HCEC 1CT (cell line): ENCODE data around the gene DRAXIN.

Experiments
- DNase-seq: peaks from one replicate; pipeline ENCODE4 v3.0.0-alpha.2; 2017

The DRAXIN gene

DNA sequence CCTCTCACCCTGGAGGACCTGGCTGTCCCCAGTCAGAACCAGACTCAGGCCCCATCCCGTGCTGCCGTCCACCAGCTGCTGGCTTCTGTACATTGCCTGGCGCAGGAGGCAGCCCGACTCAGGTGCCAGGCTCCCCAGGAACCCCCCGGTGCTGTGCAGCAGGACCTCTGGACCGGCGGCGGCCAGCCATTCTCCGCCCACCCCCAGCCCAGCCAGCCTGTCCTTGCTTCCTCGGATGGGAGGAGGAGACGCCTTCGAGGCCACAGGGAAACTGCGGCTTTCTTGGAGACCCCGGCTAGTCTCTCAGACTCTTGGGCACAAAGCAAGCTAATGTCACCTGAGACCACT lies 74.9 kb downstream of the DRAXIN start:
- no peak for DNase-seq

DNA sequence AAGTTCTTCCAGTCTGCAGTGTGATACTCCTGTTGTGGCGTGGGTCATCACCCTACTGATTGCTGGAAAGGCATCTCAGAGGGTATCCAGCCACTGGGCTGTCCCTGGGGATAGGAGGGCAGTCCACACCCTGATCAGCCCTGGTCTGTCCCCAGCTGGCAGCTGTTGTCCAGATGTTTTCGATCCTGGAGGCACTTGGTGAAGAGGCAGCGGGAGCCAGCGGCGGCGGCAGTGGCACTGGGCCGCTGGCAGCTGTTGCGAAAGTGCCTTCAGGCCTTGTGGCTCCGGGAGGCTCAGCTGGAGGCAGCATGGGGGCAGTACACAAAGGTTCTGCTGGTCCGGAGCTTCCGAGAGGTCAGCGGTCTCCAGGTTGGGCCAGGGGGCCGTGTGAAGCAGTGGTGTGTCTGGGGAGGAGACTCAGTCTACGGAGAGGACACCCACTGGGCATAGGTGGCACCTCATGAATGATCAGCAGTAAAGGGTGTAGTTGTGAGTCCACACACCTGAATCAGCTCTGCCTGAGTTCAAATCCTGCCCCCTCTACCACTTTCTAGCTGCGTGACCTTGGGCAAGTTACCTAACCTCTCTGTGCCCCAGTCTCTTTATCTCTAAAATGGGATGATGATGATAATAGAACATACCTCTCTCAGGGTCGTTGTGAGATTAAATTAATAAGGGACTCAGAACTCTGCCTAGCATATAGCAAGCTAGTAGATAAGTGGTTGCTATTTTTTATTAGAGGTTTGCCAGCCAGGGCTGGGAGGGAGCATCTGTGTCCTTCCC lies 76.6 kb downstream of the DRAXIN start:
- DNase-seq = no peak

DNA sequence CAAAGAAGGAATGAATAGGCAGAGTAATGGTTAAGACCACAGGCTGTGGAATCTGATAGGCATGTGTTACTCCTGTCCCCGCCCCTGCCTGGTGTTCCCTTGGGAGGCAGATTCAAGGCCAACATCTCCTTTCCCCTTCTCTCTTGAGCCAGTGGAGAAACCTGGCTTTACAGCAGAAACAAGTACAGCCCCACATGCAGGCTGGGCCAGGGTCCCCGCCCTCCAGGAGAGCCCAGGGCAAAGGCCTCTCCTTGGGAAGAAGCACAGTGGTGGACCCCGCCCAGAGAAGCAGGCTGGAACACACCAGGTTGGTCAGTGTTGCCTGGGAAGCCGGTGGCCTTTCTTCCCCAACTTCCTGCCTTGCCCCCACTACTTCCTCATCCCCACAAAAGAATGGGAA lies 77.3 kb downstream of the DRAXIN start:
- no peak for DNase-seq

DNA sequence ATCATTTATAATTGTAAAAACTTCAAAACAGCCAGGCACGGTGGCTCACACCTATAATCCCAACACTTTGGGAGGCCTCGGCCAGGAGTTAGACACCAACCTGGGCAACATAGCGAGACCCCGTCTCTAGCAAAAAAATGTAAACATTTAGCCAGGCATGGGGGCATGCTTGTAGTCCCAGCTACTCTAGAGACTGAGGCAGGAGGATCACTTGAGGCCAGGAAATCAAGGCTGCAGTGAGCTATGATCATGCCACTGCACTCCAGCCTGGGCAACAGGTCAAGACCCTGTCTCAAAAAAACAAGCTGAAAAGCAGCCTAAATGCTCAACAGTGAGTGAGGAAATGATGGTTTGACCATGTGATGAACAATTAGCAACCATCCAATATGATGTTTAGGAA lies 77.8 kb downstream of the DRAXIN start:
- DNase-seq = no peak

DNA sequence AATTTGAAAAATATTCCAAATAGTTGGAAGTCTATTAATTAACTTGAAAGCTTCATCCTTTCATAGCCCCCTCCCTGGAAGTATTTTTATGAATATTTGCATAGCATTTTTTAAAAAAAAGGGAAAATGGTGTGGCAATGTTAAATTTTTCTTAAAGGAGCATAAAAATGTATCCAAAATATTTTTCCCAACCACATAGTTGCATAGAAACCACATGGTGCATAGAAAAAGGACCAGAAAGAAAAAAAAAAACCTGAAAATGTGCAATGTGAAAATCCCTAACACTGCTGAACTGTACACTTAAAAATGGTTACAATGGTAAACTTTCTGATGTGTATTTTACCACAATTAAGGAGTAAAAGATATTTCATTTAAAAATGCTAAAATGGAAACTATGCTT lies 78.5 kb downstream of the DRAXIN start:
- no peak for DNase-seq

DNA sequence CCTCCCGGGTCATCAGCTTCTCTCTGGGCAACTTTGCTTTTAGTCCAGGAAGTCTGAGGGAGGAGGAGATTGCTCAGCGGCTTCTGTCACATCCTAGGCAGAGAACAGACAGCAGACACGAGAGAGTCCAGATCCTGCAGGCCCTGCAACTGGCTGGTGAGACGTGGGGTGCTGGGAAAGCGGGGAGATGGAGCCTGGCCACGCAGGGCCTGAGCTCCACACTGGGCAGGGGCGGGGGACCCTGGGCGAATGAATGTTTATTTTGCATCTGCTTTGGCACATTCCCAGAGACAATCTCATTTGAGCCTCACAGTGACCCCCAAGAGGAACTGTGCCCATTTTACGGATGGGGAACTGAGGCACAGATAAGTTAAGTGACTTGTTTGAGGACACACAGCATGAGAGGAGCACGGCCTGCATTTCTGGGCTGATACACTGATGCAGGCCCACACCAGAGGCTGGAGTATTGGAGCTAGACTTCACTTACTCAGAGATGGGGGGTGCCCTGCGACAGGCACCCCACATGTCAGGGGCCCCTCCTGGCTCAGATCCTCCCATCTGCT lies 80.1 kb downstream of the DRAXIN start:
- DNase-seq = no peak

DNA sequence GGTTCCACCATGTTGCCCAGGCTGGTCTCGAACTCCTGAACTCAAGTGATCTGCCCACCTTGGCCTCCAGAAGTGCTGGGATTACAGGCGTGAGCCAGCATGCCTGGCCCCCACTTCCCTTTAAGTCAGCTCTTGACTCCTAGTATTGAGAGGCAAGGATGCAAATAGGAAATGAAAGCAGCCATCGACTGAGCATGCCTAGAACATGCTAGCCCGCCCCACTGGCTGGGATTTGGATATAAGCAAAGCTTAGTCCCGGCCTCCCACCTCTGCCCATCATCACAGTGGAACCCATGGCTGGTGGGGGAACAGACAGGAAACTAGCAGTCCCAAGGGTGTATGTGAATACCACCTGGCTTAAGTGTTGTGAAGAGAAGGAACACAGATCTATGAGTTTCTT lies 80.9 kb downstream of the DRAXIN start:
- no peak for DNase-seq

DNA sequence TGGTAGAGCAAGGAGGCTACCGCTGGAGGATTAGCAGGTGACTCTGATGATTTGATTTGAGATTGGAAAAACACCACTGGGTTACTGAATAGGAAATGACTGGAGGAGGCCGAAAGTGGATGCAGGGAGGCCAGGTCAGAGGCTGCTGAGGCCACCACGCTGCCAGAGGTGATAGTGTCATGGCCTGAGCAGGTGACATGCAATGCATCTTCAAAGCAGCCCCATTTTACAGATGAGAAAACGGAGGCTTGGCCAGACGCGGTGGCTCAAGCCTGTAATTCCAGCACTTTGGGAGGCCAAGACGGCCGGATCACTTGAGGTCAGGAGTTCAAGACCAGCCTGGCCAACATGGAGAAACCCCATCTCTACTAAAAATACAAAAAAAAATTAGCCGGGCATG lies 83.2 kb downstream of the DRAXIN start:
- no peak for DNase-seq
